Measurements from ENCODE around the gene ABCC3. TPM values are rescaled to one million over a fixed set of nuclear protein-coding genes. Genes with fewer than 3 reads are reported as not detected.

Gene ABCC3
- total RNA-seq, 6 experiments from 2014 or later = 18.4 to 23.6 (median 21.3) TPM

GRCh38 chr17:50672831-50673551 is 38.3 kb downstream of the ABCC3 start:
- H3K27ac Mint-ChIP-seq = no peak overlapping the region
- no peak overlapping the region for H3K4me3 Mint-ChIP-seq
- H3K4me1 Mint-ChIP-seq (ENCODE audit: low read depth) = peaks cover 33% of the 10 kb centered on the region
- H3K27me3 Mint-ChIP-seq (ENCODE audit: insufficient read depth) = no peaks in the 10 kb centered on the region
- no peak for TF ChIP-seq CTCF (IDR thresholded peaks at IDR 0.05)
- DNase-seq = no peak
- H3K36me3 Mint-ChIP-seq (ENCODE audit: low read depth) = no peaks in the 10 kb centered on the region; the same call in 1 of the 2 replicates
- no peaks in the 10 kb centered on the region for H3K9me3 Mint-ChIP-seq

- Mint-ChIP-seq H3K36me3 (ENCODE audit: low read depth) (no peaks in the 10 kb centered on the region; the same call in 1 of the 2 replicates), H3K9me3 (no peaks in the 10 kb centered on the region)
- DNase-seq = no peak
Measured at GRCh38 chr17:50675190-50675589, 40.5 kb downstream of the ABCC3 start.

GRCh38 chr17:50675627-50676026 is 40.9 kb downstream of the ABCC3 start:
- Mint-ChIP-seq H3K27me3 (ENCODE audit: insufficient read depth) (no peaks in the 10 kb centered on the region; the same call in none of the 2 replicates), H3K9me3 (no peaks in the 10 kb centered on the region), H3K4me1 (ENCODE audit: low read depth) (peaks cover 16% of the 10 kb centered on the region), H3K27ac (no peak overlapping the region), H3K36me3 (ENCODE audit: low read depth) (no peaks in the 10 kb centered on the region; the same call in 1 of the 2 replicates), H3K4me3 (no peak overlapping the region)
- no peak for TF ChIP-seq CTCF (IDR thresholded peaks at IDR 0.05)
- no peak for DNase-seq

More at GRCh38 chr17:50675190-50675589, 40.5 kb downstream of the ABCC3 start:
- no peaks in the 10 kb centered on the region; the same call in 1 of the 2 replicates for H3K27me3 Mint-ChIP-seq (ENCODE audit: insufficient read depth)
- H3K27ac Mint-ChIP-seq = no peak overlapping the region
- no peak overlapping the region for H3K4me3 Mint-ChIP-seq
- peaks cover 20% of the 10 kb centered on the region for H3K4me1 Mint-ChIP-seq (ENCODE audit: low read depth)
- no peak for TF ChIP-seq CTCF (IDR thresholded peaks at IDR 0.05)

- no peak for TF ChIP-seq CTCF (IDR thresholded peaks at IDR 0.05)
- H3K4me3 Mint-ChIP-seq = no peak overlapping the region
- H3K27me3 Mint-ChIP-seq (ENCODE audit: insufficient read depth) = no peaks in the 10 kb centered on the region; the same call in none of the 2 replicates
- H3K9me3 Mint-ChIP-seq = no peaks in the 10 kb centered on the region
- DNase-seq = no peak
- no peak overlapping the region for H3K27ac Mint-ChIP-seq
- H3K4me1 Mint-ChIP-seq (ENCODE audit: low read depth) = peaks cover 14% of the 10 kb centered on the region
- no peaks in the 10 kb centered on the region; the same call in 1 of the 2 replicates for H3K36me3 Mint-ChIP-seq (ENCODE audit: low read depth)
Measured at GRCh38 chr17:50676065-50676975, 41.6 kb downstream of the ABCC3 start.

GRCh38 chr17:50677851-50678375 is 43.2 kb downstream of the ABCC3 start:
- H3K27me3 Mint-ChIP-seq (ENCODE audit: insufficient read depth) = no peaks in the 10 kb centered on the region; the same call in none of the 2 replicates
- H3K36me3 Mint-ChIP-seq (ENCODE audit: low read depth) = no peaks in the 10 kb centered on the region; the same call in 1 of the 2 replicates
- H3K4me3 Mint-ChIP-seq = no peak overlapping the region
- TF ChIP-seq CTCF (IDR thresholded peaks at IDR 0.05) = no peak
- H3K9me3 Mint-ChIP-seq = no peaks in the 10 kb centered on the region
- no peak for DNase-seq
- peaks cover 15% of the 10 kb centered on the region for H3K4me1 Mint-ChIP-seq (ENCODE audit: low read depth)
- H3K27ac Mint-ChIP-seq = no peak overlapping the region

Measured in HFFc6 (cell line).